ENCODE measurements around the gene KRCC1.

KRCC1 gene

GRCh38 chr2:88055371-88056128 is at the start of gene KRCC1:
Gene KRCC1, minus strand, starts transcription at chr2:88055783. Its CDS starts 27,220 bp downstream, at chr2:88028563.
- FAIRE-seq, result peak; percentile 30
- DNase-seq (ENCODE audit: low spot score), result peak; percentile 99

GRCh38 chr2:88100489-88100858 is 44.9 kb upstream of the KRCC1 start:
- peak; percentile 73 for FAIRE-seq
- no peak for DNase-seq (ENCODE audit: low spot score)

GRCh38 chr2:88099798-88100488 is 44.4 kb upstream of the KRCC1 start:
- DNase-seq (ENCODE audit: low spot score), result no peak
- no peak for FAIRE-seq

- no peak for FAIRE-seq
- DNase-seq (ENCODE audit: low spot score), result no peak
These were observed 42.9 kb upstream of the KRCC1 start for GRCh38 chr2:88098558-88098900.

DNA sequence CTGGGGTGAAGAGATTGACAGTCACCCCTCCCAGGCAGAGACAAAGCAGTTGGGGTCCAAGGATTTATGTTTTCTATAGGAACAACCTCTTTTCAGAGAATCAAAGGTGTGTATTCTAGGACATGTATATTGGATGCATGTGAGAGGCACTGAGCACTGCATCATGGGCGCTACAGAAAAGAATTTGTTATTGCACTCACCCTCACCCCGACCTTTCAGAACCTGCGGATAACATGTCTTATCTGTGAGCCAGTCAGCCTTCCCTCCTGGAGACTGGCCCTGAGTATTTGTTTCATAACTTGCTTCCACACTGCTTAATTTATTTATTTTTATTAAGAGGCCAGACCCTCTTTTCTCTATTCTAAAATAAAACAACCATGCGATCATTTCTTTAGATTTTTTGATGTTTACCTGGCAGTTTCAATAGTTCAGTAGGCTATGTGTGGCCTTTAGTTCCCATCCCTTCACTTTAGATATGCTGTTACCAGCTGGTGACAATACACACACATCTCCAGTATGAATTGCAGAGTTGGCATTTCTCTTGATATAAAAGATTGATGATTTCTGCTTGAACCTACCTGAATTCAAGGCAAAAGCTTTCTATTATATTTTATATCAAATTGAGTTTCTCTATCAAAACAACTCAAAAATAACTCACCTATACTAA is 42.4 kb upstream of the KRCC1 start:
- FAIRE-seq, result no peak

DNA sequence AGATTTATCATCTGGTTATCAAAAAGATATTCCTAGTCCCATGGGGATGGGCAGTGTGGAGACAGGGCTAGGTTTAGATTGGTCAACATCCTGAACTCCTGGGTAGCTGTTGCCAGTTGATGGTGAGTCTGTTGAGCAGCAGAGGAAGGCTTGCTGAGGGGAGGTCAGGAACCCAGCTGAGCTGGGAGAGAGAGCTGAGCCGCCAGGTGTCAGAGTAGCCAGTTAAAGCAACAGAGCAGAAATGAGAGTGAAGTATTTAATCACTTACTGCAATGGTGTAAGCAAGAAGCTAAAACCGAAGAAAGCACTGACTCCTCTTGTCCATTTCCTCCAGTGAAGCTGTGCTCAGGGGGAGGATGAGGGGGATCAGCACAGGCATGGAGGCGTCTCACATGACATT is 41.6 kb upstream of the KRCC1 start:
- no peak for DNase-seq (ENCODE audit: low spot score)
- no peak for FAIRE-seq

More for the DNA sequence above, 42.4 kb upstream of the KRCC1 start:
- DNase-seq (ENCODE audit: low spot score), result no peak

DNA sequence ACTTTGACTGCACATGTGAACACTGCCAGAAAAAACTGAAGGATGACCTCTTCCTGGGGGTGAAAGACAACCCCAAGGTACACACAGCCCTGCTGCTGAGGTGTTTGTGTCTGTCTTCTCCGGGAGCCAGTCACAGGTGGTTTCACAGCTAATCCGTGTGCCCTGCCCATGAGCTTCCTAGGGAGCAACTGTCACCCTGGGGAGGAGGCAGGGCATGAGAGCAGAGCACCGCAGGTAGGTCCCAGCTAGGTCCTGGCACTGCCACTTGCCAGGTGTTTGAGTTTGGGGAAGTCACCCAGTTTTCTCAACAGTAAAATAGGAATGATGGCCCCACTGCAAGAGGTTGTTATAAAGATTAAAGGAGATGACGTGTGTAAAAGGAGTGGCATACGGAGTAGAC is 41.1 kb upstream of the KRCC1 start:
- DNase-seq (ENCODE audit: low spot score), result no peak
- no peak for FAIRE-seq

DNA sequence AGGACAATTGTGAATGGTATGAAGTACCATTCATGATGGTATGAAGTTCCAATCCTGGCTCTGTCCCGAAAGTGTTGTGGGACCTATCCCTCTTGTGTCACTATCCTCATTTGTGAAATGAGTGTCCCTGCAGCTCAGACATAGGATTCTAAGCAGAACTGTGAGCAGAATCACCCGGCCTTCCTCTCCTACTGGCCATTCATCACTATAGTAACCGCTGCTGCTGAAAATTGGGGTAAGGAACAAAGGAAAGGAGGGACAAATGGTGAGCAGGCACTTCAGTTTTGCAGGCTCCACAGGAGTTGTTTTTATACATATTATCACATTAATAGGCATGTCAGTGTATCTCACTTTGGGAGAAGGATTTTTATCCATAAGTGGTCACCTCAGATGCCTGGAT is 39.4 kb upstream of the KRCC1 start:
- DNase-seq (ENCODE audit: low spot score), result no peak
- FAIRE-seq, result no peak

GRCh38 chr2:88092773-88093172 is 37.2 kb upstream of the KRCC1 start:
- no peak for DNase-seq (ENCODE audit: low spot score)
- FAIRE-seq, result no peak

DNA sequence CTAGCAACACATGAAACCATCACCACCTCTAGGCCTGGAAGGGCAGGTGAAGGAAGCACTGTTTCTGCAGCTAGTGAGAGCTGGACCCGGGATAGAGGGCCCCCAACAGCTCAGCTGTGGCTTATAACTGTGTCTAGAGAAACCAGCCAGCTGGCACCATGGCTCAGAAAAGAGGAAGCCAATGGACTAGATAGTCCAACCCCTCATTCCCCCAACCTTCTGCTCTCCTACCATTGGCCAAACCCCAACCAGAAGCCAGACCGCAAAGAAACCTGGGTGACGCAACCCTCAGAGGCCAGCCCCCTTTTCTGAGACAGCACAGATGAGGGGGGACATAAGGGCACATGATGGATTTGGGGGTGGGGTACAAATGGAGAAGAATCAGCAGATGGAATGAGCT is 36.4 kb upstream of the KRCC1 start:
- no peak for FAIRE-seq

DNA sequence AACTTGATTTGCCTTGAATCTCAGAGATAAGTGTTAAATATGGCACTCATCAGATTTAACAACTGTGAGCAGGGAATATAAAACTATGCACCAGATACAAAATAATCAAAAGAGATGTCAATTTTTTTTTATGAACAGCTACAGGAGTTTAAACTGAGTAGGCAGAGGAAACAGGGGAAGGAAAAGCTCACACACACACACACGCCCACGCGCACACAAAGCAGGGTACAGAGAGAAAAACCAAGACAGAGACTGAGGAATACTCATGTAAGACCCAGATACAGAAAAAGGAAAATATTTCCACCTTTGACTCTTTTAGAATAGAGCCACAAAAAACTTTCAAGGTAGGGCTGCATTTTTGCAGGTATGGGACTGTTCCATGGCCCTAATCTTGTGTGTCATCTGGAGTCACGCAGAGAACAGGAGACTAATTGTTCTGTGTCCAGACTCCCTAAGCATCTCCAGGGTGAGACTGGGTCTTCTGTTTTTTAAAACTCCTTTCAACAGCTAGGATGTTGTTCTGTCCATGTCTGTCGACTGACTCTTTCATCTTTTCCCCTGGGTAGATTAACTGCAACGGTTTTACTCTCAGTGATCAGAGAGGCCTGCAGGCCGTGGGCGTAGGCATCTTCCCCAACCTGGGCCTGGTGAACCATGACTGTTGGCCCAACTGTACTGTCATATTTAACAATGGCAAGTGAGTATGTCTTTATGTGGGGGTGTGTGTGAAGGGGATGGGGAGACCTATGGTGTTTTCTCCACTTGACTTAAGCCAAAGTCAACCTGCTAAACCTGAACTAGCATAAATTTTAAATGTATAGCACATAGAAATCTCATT is 35.1 kb upstream of the KRCC1 start:
- FAIRE-seq (no peak), DNase-seq (ENCODE audit: low spot score) (no peak)

More for the DNA sequence above, 36.4 kb upstream of the KRCC1 start:
- no peak for DNase-seq (ENCODE audit: low spot score)

- FAIRE-seq (no peak), DNase-seq (ENCODE audit: low spot score) (no peak)
These were observed 33.4 kb upstream of the KRCC1 start for GRCh38 chr2:88088999-88089398.

DNA sequence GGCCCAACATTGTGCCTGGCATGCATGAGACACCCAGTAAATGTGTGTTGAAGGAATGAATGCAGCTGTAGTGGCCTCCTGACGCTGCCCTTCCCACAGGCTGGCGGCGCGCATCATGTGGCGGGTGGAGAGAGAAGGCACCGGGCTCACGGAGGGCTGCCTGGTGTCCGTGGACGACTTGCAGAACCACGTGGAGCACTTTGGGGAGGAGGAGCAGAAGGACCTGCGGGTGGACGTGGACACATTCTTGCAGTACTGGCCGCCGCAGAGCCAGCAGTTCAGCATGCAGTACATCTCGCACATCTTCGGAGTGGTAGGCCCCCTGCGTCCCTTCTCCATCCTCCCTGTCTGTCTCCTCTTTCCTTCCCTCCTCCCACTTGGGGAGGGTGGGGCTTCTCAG is 32.2 kb upstream of the KRCC1 start:
- no peak for FAIRE-seq
- no peak for DNase-seq (ENCODE audit: low spot score)

DNA sequence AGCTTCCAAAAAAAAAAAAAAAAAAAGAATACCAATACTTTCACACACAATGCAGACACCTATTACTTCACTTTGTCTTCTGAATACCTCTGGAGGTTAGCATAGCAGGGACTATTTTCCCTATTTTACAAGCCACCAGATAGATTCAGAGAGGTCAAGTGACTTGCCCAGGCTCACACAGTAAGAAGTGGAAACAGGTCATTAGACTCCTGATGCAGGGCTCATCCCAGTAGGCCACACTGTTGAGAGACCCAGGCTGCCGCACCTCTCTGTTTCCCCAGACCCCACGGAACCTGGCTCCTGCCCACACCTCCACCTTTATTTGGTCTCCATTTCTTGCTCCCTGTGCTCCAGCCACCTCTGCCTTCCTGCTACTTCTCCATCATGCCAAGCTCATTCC is 31.5 kb upstream of the KRCC1 start:
- DNase-seq (ENCODE audit: low spot score), result no peak
- no peak for FAIRE-seq

DNA sequence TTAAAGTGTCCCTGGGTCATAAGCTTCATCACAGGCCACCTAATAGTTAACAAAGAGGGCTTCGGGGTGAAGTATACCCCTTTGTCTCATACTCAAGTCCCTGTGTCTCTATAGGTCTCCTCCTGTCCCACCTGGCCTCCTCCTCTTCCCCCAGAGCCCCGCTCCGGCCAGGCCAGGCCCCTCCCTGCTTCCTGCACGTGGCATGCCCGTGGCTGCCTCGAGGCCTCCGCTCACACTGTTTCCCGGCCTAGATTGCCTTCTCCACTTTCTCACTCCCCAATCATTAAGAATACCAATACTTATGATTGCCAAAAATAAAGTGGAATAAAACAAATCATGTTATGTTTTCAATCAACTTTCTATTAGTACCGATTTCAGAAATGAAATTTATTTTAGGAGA is 30.8 kb upstream of the KRCC1 start:
- FAIRE-seq, result no peak
- DNase-seq (ENCODE audit: low spot score), result no peak

DNA sequence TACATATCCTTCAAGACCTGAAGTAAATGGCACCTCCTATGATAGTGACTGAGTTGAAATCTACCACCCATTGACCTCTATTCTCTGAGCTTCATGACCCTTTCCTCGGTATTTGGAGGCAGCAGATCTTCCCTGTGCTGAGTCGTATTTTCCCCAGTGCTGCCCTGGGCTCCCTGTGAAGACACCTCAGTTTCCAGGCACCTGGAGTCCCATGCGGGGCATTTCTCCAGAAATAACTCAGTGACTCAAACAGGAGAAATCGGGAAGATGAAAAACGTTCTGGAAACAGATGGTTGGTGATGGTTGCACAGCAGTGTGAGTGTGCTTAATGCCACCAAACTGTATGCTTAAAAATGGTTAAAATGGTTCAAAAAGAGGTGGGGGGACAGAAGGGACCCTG is 30.0 kb upstream of the KRCC1 start:
- DNase-seq (ENCODE audit: low spot score) (no peak), FAIRE-seq (no peak)

GRCh38 chr2:88085099-88085498 is 29.5 kb upstream of the KRCC1 start:
- FAIRE-seq, result no peak

GRCh38 chr2:88082781-88083180 is 27.2 kb upstream of the KRCC1 start:
- DNase-seq (ENCODE audit: low spot score), result no peak

More at GRCh38 chr2:88085099-88085498, 29.5 kb upstream of the KRCC1 start:
- DNase-seq (ENCODE audit: low spot score), result no peak

GRCh38 chr2:88081924-88082608 is 26.5 kb upstream of the KRCC1 start:
- DNase-seq (ENCODE audit: low spot score), result no peak
- no peak for FAIRE-seq

More at GRCh38 chr2:88082781-88083180, 27.2 kb upstream of the KRCC1 start:
- FAIRE-seq, result no peak

DNA sequence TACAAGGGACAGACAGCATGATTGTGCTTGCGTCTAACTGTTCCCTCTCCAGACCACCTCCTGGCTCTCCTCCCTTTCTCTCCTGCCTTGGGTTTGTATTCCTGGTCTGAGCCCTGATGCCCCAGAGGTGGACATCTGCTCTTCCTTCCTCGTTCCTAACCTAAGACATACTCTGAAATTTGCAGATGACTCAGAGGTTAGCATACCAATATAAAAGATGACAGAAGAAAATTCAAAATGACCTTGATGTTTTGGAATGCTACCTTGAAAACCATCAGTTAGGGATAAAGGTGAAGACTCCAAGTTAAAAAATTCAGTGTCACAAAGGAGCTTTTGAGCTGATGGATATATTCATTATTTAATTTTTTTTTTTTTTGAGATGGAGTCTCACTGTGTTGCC is 25.0 kb upstream of the KRCC1 start:
- FAIRE-seq (no peak), DNase-seq (ENCODE audit: low spot score) (peak; percentile 45)

DNA sequence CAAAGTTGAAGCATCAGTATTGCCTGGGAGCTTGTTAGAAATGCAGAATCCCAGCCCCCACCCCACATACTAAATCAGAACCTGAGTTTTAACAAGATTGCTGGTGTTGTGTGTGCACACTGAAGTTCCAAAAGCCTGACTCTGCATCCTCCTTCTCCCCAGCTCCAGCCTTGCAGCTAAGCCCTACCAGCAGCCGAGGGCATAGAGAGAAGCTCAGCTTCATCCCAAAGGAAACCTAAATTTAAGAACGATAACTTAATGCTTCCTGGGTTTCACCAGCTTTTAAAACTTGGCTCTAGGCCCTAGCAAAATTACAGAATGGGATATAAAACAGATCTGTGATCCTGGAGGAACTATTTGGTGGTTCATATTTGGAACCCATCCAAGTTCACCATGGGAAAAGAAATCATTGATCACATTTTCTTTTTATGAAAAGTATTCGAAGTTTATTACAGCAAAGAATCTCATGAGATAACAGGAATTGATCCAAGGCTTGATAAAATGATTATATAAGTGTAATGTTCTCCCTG is 23.1 kb upstream of the KRCC1 start:
- DNase-seq (ENCODE audit: low spot score), result no peak
- no peak for FAIRE-seq

Measured in urothelium cell line (cell line).